ENCODE measurements around the gene ARHGAP24.
"Not testable (repeated sequence)": the region's sequence is repeated elsewhere in the genome, so short reads cannot be mapped to it uniquely, and the experiment has no call there.

DNA sequence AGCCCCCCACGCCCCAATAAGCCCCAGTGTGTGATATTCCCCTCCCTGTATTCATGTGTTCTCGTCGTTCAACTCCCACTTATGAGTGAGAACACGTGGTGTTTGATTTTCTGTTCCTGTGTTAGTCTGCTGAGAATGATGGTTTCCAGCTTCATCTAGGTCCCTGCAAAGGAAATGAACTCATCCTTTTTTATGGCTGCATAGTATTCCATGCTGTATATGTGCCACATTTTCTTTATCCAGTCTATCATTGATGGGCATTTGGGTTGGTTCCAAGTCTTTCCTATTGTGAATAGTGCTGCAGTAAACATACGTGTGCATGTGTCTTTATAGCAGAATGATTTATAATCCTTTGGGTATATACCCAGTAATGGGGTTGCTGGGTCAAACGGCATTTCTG lies 440.6 kb downstream of the ARHGAP24 start:
- TF ChIP-seq, protein P1, sequence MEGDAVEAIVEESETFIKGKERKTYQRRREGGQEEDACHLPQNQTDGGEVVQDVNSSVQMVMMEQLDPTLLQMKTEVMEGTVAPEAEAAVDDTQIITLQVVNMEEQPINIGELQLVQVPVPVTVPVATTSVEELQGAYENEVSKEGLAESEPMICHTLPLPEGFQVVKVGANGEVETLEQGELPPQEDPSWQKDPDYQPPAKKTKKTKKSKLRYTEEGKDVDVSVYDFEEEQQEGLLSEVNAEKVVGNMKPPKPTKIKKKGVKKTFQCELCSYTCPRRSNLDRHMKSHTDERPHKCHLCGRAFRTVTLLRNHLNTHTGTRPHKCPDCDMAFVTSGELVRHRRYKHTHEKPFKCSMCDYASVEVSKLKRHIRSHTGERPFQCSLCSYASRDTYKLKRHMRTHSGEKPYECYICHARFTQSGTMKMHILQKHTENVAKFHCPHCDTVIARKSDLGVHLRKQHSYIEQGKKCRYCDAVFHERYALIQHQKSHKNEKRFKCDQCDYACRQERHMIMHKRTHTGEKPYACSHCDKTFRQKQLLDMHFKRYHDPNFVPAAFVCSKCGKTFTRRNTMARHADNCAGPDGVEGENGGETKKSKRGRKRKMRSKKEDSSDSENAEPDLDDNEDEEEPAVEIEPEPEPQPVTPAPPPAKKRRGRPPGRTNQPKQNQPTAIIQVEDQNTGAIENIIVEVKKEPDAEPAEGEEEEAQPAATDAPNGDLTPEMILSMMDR (IDR thresholded peaks at IDR 0.05), result not testable (repeated sequence)
- TF ChIP-seq POLR2A (IDR thresholded peaks at IDR 0.05), result not testable (repeated sequence)
